ENCODE data around the gene CAPN12.

Gene CAPN12

DNA sequence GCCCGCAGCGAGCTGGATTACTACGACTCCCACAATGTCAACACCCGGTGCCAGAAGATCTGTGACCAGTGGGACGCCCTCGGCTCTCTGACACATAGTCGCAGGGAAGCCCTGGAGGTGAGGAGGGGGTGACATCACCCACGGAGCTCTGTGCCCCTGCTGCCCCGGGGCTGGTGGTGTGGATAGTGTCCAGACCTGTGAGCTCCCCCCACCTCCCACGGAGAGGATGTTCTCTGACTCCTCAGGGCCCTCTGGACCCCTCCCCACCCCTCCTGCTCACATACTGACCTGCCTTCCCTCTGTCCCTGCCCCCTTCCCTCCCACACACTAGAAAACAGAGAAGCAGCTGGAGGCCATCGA, 20.7 kb downstream of the CAPN12 start:
- no peak for TF ChIP-seq POLR2AphosphoS5 (IDR thresholded peaks at IDR 0.05; ENCODE audit: low read depth, low read length)
- no peak for TF ChIP-seq TAF1 (IDR thresholded peaks at IDR 0.05; ENCODE audit: borderline replicate concordance, insufficient read depth, low read length)
- TF ChIP-seq FOXP2 (optimal IDR thresholded peaks at IDR 0.05; ENCODE audit: borderline replicate concordance, extremely low read depth, extremely low read length, insufficient read depth): no peak
- TF ChIP-seq SIN3A (IDR thresholded peaks at IDR 0.05; ENCODE audit: borderline replicate concordance, insufficient read depth, low read length): no peak
- TF ChIP-seq, protein P1, sequence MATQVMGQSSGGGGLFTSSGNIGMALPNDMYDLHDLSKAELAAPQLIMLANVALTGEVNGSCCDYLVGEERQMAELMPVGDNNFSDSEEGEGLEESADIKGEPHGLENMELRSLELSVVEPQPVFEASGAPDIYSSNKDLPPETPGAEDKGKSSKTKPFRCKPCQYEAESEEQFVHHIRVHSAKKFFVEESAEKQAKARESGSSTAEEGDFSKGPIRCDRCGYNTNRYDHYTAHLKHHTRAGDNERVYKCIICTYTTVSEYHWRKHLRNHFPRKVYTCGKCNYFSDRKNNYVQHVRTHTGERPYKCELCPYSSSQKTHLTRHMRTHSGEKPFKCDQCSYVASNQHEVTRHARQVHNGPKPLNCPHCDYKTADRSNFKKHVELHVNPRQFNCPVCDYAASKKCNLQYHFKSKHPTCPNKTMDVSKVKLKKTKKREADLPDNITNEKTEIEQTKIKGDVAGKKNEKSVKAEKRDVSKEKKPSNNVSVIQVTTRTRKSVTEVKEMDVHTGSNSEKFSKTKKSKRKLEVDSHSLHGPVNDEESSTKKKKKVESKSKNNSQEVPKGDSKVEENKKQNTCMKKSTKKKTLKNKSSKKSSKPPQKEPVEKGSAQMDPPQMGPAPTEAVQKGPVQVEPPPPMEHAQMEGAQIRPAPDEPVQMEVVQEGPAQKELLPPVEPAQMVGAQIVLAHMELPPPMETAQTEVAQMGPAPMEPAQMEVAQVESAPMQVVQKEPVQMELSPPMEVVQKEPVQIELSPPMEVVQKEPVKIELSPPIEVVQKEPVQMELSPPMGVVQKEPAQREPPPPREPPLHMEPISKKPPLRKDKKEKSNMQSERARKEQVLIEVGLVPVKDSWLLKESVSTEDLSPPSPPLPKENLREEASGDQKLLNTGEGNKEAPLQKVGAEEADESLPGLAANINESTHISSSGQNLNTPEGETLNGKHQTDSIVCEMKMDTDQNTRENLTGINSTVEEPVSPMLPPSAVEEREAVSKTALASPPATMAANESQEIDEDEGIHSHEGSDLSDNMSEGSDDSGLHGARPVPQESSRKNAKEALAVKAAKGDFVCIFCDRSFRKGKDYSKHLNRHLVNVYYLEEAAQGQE (IDR thresholded peaks at IDR 0.05; ENCODE audit: insufficient read depth in 1 of 2, low read depth in 2 of 2, low read length in 2 of 2): no peak

DNA sequence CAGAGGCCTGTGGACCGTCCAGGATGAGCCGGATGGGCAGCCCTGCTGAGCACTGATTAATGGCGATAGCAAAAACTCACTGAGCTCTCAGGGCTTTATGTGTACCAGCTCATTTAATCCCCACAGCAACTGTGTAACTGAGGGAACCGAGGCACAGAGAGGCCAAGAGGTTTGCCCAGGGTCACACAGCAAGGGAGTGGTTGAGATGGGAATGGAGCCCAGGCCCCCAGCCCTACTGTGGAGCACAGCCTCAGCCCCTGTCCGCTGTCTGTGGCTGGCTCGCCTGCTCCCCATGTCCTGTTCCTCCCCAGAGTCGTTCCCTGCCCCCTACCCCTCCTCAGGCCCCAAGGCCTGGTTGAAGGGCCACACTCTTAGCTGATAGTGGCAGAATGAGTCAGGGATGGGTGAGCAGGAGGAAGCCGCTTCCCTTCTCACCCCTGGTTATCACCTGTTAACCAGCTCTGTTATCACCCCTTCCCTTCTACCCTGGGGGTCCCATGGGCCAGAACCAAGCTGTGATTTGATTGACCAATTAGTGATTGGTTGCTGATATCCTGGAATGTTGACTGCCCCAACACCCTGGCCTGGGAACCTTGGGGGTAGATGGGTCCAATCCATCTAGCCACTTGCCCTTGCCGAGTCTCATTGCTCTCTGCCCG, 21.2 kb downstream of the CAPN12 start:
- TF ChIP-seq, protein P1 (IDR thresholded peaks at IDR 0.05; ENCODE audit: insufficient read depth in 1 of 2, low read depth in 2 of 2, low read length in 2 of 2): no peak
- TF ChIP-seq TAF1 (IDR thresholded peaks at IDR 0.05; ENCODE audit: borderline replicate concordance, insufficient read depth, low read length) (no peak), SIN3A (IDR thresholded peaks at IDR 0.05; ENCODE audit: borderline replicate concordance, insufficient read depth, low read length) (no peak), POLR2AphosphoS5 (IDR thresholded peaks at IDR 0.05; ENCODE audit: low read depth, low read length) (no peak), FOXP2 (optimal IDR thresholded peaks at IDR 0.05; ENCODE audit: borderline replicate concordance, extremely low read depth, extremely low read length, insufficient read depth) (no peak)

DNA sequence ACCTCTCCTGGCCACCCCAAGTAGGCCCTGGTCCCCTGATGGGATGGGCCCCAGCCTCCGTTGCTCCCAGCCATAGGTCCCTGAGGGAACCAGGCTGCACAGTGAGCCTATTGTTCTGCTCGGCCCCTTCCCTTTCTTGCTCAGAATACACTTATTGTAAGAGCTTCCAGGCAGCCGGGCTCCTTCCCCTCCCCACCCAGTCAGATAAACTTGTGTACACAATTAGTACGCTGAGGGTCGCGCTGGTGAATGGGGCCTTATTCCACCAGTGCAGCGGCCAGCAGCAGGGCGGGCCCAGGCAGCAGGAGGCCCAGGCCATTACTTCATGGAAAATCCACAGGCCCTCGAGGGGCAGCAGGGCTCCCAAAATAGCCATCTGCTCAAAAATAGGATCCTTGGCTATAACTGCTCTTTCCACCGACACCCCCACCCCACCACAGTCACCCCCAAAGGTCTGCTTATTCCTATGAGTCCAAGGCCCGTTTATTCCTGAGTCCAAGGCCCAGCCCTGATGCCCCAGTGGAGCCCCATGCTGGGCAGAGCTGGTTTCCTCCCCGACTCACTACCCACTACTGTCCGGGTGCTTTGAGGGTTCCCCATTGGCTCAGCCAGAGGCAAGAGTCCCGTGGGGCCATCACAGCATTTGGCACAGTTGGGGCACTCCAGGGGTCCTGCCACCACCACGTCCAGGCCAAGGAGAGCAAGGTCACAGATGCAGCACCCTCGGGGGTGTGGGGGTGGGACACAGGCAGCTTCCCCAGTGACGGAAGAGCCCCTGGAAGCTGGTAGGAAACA, 22.1 kb downstream of the CAPN12 start:
- TF ChIP-seq TAF1 (IDR thresholded peaks at IDR 0.05; ENCODE audit: borderline replicate concordance, insufficient read depth, low read length) (no peak), FOXP2 (optimal IDR thresholded peaks at IDR 0.05; ENCODE audit: borderline replicate concordance, extremely low read depth, extremely low read length, insufficient read depth) (no peak), SIN3A (IDR thresholded peaks at IDR 0.05; ENCODE audit: borderline replicate concordance, insufficient read depth, low read length) (no peak)

DNA sequence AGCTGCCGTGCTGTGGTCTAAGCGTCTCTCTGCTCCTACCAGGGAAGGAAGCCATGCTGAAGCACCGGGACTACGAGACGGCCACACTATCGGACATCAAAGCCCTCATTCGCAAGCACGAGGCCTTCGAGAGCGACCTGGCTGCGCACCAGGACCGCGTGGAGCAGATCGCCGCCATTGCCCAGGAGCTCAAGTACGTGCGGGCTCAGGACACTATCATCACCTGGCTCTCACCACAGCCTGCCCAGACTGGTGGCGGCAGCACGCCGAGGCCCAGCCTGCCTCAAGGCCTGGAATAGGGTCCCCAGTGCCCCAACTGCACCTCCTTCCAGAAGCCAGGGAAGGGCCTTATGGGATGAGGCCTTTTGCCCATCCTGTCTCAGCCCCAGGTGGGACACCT, 22.8 kb downstream of the CAPN12 start:
- no peak for TF ChIP-seq TAF1 (IDR thresholded peaks at IDR 0.05; ENCODE audit: borderline replicate concordance, insufficient read depth, low read length)
- TF ChIP-seq, protein P1 (IDR thresholded peaks at IDR 0.05; ENCODE audit: insufficient read depth in 1 of 2, low read depth in 2 of 2, low read length in 2 of 2): no peak
- no peak for TF ChIP-seq FOXP2 (optimal IDR thresholded peaks at IDR 0.05; ENCODE audit: borderline replicate concordance, extremely low read depth, extremely low read length, insufficient read depth)
- no peak for TF ChIP-seq POLR2AphosphoS5 (IDR thresholded peaks at IDR 0.05; ENCODE audit: low read depth, low read length)
- TF ChIP-seq SIN3A (IDR thresholded peaks at IDR 0.05; ENCODE audit: borderline replicate concordance, insufficient read depth, low read length): no peak

DNA sequence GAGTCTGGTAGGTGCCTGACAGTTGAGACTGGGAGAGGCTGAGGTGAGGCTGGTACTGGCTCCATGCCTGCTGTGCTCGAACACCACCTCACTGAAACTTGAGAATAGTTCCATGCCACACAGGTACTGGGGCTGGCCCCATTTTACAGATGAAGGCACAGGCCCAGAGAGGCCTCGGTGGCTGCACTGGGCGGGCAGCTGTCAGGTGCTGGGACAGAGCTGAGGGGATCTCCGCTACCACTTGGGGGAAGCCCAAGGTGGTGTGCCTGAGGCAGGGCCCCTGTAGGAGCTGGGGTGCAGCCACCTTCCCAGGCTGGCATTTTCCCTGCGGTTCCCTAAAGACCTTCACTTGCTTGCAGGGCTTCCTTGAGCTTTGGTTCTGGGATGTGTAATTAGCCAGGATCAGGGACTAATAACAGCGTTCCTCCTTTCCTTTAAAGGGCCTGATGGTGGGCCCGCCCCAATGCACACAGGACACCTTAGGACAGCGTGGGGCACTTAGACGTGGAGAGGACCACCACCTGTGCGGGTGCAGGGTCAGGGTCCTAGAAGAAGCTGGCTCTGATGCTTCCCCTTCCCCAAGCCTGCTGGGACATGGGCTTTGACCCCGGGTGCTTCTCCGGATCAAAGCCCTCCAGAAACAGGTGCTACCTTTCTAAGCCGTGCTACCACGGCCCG, 23.6 kb downstream of the CAPN12 start:
- no peak for TF ChIP-seq FOXP2 (optimal IDR thresholded peaks at IDR 0.05; ENCODE audit: borderline replicate concordance, extremely low read depth, extremely low read length, insufficient read depth)
- TF ChIP-seq POLR2AphosphoS5 (IDR thresholded peaks at IDR 0.05; ENCODE audit: low read depth, low read length): no peak
- no peak for TF ChIP-seq SIN3A (IDR thresholded peaks at IDR 0.05; ENCODE audit: borderline replicate concordance, insufficient read depth, low read length)
- TF ChIP-seq, protein P1 (IDR thresholded peaks at IDR 0.05; ENCODE audit: insufficient read depth in 1 of 2, low read depth in 2 of 2, low read length in 2 of 2): no peak

All from PFSK-1 (cell line).